ENCODE results near the gene ZIC2. TPM values are rescaled to one million over a fixed set of nuclear protein-coding genes. Genes with fewer than 3 reads are reported as not detected.

Gene ZIC2
- total RNA-seq, 1 experiment from 2014 or later = 10.9 TPM

DNA sequence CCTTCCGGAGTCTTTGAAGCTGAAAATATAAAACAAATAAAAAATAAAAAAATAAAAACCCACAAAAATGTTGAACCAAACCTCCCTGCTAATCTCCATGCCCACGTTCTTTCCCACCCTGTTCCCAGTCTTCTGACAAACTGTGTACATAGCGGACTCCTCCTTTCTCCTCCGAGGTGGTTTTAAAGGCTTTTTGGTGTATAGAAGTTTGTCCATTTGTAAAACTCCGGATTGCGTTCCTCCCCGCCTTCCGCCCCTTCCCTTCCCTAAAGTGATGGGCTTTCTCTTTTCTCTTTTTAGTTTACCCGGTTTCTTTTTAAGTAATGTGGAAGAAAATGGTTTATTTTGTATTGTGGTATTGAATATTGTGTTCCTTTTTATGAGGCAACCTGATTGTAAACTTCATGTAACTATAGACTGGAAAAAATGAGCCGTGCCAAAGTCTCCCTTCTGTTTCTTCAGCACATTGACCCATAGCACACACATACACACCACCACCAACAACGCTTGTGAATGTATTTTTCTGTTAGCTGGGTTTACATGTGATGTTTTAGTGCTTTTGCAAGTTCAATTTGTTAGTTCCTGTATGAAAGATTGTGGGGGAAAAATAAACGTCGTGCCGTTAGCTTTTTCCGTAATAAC, 4.4 kb downstream of the ZIC2 start:
- no peak for DNase-seq (ENCODE audit: low read depth)

GRCh38 chr13:99986741-99987140, 5.2 kb downstream of the ZIC2 start:
- peak; percentile 41 for DNase-seq (ENCODE audit: low read depth)

DNA sequence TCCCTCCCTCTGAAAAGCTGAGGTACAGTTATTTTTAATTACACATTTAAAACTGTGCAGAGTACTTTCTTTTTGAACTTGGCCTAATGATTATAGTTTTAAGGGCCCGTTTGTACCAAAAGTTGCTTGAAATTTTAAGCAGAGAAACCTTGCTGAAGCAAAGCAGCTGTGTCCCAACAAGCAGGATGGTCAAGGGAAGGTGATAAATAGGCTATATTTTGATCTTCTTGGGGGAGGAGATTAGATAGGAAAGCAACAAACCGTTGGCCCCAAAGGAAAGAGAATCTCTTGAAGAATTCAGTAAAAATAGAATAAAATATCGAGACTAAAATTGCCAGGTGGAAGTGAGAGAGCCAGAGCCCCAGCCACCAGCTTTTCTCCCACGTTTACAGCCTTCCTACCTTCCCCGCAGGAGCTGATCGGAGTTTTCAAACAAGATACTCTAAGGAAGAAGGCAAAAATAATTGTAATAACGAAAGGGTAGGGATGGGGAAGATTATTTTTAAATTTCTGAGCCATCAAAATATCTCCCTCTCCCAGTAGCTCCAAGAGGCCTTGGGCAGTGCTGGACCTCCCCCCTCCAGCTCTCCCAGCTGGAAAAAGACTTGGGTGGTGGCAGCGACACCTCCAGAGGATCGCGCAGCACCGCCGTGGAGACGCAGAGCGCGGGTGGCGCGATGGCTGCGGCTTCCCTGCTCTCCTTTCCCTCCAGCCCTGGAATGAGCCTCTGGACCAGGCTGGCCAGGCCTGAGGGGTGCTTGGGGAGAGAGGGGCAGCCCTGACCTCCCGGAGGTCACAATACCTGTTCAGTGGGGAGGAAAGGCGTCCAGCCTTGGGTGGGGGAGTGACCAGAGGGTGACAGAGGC, 5.8 kb downstream of the ZIC2 start:
- DNase-seq (ENCODE audit: low read depth) = no peak

GRCh38 chr13:99988529-99989275, 7.1 kb downstream of the ZIC2 start:
- no peak for DNase-seq (ENCODE audit: low read depth)

DNA sequence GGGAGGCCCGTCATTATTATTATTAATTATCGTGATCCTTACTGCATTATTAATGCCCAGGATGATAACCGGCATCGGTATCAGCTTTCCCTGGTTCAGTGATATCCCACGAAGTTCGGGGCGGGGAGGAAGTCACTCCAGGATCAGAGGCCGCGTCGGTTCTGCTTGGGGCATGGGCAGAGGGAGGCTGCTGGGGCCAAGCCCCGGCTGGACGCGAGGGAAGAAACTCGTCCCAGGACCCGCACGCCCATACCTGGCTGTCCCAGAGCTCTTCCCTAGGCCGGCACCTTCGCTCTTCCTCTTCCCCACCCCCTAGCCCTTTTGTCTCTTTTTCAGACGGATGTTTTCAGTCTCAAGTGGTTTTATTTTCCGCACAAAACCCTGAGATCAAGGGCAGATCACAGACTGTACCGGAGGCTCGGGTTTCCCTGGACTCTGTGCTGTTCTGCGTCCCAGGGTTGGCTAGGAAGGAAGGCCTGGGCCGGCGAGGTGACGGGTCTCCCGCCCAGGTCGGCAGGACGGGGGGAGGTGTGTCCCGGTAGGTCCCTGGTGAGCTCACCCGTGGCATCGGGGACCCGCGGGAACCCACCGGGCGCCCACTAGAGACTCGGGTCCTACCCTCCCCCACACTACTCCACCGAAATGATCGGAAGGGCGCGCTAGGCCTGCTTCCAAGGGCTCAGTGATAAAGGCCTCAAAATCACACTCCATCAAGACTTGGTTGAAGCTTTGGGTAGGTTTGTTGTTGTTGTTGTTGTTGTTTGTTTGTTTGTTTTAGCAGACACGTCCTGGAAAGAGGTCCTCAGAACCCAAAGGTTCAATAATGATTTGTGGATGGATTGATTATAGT, 7.9 kb downstream of the ZIC2 start:
- DNase-seq (ENCODE audit: low read depth) = no peak

- DNase-seq (ENCODE audit: low read depth) = no peak
These were observed 8.8 kb downstream of the ZIC2 start for GRCh38 chr13:99990126-99990977.

GRCh38 chr13:99991013-99991827, 9.6 kb downstream of the ZIC2 start:
- DNase-seq (ENCODE audit: low read depth) = no peak

DNA sequence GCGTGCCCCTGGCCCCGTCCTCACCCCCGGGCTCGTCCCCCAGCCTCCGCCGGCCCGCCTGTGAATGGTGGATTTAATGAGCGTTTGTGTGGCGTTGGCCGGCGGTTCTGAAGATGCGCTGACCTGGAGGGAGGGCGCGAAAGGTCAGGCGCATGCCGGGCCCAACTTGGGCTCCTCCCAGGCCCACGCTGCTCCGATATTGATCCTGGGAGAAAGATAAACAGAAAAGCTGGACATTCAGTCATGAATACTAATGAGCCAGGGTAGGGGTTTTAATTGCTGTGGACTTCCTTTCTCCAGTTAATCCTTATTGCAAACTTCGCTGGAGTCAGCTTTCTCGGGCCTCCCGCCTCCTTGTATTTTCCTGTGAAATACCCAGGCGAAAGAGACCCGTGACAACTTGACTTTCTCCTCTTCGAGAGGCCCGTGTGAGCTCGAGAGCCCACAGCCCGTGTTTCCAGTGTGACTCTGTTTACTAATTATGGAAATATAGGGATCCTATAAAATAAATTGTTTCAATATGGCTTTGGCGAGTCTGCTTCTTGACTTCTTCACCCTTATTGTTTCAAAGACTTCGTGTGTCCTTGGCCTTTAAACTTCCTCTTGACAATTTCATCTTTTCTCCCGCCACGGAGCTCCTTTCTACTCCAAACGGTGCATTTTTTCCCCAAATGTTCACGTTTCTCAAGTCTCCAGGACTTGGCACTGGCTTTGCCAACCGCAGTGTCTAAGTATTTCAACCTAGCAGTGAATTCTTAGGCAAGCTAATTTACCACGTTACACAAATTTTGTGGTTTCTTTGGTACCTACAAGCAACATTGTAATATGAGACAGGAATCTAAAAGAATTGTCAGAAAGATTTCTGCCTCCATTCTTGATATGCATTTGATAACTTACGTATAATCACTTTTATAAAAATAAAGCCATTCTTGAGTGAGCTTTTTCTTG, 10.5 kb downstream of the ZIC2 start:
- no peak for DNase-seq (ENCODE audit: low read depth)

GRCh38 chr13:99992949-99993351, 11.4 kb downstream of the ZIC2 start:
- peak; percentile 74 for DNase-seq (ENCODE audit: low read depth)

GRCh38 chr13:99993660-99994637, 12.4 kb downstream of the ZIC2 start:
- peak; percentile 18 for DNase-seq (ENCODE audit: low read depth)

GRCh38 chr13:99994638-99995020, 13.0 kb downstream of the ZIC2 start:
- DNase-seq (ENCODE audit: low read depth) = no peak

- DNase-seq (ENCODE audit: low read depth) = no peak
These were observed 13.6 kb downstream of the ZIC2 start for GRCh38 chr13:99995104-99995588.

- peak; percentile 48 for DNase-seq (ENCODE audit: low read depth)
These were observed 14.2 kb downstream of the ZIC2 start for GRCh38 chr13:99995589-99996380.

GRCh38 chr13:99996381-99996973, 14.9 kb downstream of the ZIC2 start:
- DNase-seq (ENCODE audit: low read depth) = no peak

DNA sequence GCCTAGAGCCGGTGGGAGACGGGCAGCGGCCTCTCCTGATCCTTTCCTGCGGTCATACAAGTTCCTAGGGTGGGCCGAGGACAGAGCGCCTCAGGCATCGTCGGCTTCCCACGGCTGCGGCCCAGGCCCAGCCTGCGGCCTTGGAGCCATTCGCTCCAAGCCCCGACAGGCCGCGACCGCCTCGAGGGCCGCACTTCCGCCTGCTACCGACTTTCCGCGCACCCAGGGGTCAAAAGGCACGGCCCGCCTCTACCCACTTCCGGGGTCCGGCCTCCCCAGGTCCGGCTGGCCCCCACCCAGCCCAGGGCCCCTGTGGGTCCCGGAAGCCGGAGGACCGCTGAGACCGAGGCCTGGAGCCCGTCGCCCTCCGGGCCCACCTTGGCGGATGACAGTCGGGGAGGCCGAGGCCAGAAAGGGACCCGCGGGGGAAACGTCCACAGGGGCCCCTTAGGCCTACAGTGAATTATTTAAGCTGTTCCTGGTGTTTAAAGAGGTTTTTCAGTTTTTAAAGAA, 16.2 kb downstream of the ZIC2 start:
- DNase-seq (ENCODE audit: low read depth) = no peak

DNA sequence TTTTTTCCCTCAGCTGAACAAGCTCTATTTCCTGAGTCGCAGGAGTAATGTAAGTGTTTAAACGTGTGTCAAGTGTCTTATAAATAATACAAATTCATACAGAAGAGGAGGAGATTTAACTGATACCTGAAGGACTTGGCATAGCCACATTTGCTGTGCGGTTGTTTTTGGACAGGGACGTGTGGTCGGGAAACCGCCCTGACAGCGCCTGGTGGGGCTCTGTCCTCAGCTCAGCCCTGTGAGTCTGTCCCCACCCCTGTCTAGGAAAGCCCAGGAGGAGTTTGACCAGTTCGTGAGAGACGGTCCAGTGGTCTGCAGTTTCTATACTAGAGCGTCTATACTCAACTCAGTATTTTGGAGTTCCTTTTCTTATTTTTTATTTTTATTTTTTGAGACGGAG, 16.7 kb downstream of the ZIC2 start:
- no peak for DNase-seq (ENCODE audit: low read depth)

Data from Daoy (cell line).